GM19238 (cell line): Measurements from ENCODE around the gene ANKRD55.
A peak's percentile ranks its signal among the peaks of the same experiment; 100 is the strongest.
"Not testable (repeated sequence)": the region's sequence is repeated elsewhere in the genome, so short reads cannot be mapped to it uniquely, and the experiment has no call there.

Experiments
- DNase-seq: peaks from one replicate; pipeline ENCODE4 v3.0.0; 2011; ENCODE audit warnings: low spot score; ENCODE audit not compliant: insufficient read length

Gene ANKRD55

DNA sequence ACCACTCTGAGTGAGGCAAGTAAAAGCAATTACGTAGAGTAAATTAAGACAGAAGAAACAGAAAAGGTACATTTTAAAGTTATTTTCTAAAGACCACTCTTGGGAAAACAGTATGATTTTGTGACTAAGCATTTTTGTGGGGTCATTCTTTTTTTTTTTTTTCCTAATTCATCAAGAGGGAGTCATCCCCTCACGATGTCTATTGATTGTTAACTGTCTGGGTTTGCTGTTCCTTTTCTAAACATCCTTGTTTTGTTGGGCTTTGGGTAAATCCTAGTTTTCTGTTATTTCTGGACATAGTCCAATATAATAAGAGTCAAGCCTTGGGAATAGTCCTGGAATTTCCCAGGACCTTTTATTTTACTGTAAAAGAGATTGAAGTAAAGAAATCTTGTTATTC, 63.8 kb downstream of the ANKRD55 start:
- DNase-seq = no peak

DNA sequence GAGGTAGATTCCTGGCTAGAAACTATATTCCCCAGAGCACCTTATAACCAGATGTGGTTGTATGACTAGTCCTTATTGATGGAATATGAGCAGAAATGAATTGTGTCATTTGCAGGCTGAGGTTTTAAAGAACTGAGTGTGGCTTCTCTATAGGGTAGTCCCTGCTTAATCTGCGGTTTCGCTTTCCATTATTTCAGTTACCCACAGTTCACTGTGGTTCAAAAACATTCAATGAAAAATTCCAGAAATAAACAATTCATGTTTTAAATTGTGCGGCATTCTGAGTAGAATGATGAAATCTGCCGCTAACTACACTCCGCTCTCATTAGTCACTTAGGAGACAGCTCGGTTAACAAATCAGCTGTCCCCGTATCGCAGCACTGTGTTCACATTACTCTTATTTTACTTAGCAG, 65.1 kb downstream of the ANKRD55 start:
- DNase-seq = no peak

DNA sequence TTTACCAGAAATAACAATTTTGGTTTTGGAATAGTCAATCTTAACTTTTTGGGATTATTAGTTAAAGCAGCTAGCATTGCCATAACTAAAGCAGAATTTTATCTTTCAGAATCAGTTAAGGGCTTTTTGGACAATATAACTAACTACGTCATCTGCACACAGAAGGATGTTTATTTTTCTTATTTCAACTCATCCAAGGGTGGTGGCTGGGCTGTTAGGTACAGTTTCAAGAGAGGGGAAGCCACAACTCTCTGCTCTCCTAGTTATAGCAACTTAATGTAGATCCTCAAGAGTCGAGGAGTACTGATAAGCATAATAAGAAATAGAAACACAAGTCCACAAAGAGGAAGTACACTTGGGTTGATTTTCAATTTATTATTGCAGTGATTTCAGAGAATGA, 65.6 kb downstream of the ANKRD55 start:
- no peak for DNase-seq

DNA sequence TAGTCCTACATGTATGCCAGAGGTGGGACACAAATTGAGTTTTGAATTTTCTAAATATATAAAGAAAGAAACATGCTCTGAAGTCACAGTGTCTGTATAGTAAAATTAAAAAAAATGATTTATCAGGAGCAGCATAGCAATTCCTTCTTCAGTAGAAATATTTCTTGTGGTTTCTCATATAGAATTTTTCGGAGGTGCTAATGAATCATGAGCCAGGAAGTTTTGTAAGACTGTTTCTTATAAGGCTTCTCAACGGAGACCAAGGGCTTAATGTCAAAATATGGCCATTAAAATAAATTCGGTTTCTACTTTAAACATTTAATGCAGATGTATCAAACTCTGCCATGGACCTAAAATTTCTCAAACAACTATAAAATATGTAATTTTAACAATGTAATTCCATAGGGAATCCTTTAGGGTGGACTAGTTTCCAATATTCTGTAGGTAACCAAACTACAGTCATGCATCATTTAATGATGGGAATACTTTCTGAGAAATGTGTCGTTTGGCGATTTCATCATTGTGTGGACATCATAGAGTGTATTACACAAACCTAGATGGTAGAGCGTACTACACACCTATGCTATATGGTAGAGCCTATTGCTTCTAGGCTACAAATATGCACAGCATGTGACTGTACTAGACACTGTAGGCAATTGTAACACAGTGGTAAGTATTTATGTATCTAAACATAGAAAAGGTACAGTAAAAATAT, 66.3 kb downstream of the ANKRD55 start:
- DNase-seq = no peak

DNA sequence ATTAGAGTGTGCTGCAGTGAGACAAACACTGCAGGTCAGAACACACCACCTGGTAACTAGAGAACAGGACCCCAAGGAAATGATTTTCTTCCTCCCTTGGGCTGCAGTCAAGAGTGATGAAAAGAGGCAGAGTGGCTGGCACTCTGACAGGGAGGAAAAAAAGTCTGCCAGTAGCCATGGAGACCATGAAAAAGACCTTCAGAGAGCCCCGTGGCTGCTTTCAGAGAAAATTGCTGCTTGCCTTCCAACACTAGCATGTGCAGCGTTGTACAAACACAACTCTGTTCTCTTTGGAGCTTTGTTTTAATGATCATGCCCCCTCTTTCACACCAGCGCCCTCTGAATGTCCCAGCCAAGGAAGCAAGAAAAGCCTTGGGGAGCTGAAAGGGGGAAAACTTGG, 68.8 kb downstream of the ANKRD55 start:
- no peak for DNase-seq

DNA sequence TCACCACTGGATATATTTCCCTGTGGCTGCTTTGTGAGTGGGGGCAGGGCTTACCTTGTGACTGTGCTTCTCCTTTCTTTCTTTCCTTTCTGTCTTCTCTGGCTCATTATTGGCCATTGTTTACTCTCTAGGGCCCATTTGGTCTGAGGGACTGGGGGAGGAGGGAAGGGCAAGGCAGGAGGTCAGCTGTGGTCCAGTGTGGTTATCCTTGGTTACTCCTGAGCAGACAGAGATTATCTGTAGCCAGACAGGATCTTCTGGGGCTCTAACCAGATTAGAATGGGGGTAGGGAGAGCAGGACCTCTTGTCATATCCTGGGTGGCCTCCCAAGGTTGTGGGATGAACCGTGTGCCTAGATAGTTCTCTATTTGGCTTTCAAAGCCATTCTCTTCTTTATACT, 71.2 kb downstream of the ANKRD55 start:
- no peak for DNase-seq

DNA sequence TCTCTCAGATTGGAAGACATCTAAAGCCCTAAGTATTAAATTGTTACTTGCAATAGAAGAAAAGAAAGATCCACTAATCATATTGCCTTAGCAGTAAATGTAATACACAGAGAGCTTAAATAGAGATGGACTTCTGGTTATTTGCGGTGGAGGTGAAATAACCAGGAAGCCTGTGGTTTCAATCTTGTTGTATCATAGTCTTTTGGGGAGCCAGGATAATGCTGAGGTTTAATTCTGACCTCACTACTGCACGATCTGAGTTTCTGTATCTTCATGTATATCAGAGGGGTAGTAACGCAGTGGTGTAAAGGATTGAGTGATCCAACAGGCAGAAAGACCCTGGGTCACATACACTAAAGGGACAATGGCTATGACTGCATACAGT, 71.7 kb downstream of the ANKRD55 start:
- no peak for DNase-seq

DNA sequence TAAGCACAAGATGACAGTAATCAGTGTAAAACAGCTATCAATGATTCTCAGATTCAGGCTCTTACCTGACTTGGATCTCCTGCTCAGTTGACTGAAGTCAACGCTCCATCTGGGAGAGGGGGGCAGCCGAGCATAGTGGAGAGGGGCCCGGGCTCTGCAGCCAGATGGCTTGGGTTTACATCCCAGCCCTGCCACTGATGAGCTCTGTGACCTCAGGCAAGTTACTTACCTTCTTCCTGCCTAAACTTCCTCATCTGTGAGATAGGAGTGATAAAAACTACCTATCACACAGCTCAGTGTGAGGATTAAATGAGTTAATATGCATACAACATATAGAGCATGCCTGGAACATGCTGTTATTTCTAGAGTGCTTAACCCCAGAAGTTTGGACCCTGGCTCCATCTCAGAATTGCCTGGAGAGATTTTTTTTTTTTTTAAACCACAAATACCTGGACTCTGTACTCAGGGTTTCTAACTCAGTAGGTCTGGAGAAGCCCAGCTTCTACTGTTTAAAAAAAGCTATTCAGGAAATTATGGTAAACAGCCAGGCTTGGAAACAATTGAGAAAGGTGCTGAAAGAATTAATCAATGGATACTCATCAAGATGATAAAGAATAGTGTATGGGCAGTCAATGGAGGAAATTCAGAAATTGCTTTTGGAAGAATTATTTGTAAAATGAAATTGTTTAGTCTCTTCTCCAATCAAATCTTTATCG, 72.2 kb downstream of the ANKRD55 start:
- DNase-seq = no peak

DNA sequence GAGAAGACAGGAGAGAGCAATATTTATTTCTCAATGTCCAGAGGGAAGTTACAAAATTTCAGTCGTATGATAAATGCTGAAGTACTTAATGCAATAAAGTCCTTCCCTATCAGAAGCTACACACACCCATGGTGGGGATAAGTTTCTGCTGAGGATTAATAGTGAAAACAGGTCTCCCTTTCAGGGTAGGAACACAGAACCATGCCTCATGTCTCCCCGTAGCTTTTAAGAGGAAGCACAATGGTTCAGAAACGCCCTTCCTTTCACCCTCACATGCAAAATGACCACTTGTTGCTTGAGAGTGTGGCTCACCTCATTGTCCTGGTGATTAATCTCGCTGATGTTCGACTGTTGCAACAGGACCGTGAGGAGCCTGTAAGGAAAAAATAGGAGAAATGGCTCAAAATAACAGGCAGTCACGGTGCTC, 73.6 kb downstream of the ANKRD55 start:
- DNase-seq = no peak

DNA sequence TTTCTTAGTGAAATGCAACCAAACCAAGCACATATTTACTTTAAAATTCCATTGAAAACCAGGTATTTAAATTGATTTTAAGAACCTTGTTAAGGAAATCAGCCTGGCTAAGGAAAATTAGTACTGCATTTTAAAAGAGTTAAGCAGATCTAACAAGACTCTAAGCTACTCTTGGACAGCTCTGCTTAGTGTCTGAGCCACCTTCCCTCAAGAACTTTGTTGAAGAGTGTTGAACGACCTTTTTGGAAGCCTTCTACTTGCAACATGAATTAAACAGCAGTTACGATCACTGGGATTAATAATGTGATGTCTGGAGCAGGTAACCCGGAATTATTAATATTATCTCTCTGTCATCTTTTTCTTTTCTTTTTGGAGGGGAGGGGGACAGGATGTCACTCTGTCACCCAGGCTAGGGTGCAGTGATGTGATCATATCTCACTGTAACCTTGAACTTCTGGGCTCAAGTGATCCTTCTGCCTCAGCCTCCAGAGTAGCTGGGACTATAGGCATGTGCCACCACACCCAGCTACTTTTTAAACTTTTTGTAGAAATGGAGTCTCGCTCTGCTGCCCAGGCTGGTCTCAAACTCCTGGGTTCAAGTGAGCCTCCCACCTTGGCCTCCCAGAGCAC, 74.7 kb downstream of the ANKRD55 start:
- DNase-seq = no peak

DNA sequence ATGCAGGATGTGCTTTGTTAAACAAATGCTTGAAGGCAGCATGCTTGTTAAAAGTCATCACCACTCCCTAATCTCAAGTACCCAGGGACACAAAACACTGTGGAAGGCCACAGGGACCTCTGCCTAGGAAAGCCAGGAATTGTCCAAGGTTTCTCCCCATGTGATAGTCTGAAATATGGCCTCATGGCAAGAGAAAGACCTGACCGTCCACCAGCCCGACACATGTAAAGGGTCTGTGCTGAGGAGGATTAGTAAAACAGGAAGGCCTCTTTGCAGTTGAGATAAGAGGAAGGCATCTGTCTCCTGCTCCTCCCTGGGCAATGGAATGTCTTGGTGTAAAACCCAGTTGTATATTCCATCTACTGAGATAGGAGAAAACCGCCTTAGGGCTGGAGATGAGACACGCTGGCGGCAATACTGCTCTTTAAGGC, 75.9 kb downstream of the ANKRD55 start:
- not testable (repeated sequence) for DNase-seq

DNA sequence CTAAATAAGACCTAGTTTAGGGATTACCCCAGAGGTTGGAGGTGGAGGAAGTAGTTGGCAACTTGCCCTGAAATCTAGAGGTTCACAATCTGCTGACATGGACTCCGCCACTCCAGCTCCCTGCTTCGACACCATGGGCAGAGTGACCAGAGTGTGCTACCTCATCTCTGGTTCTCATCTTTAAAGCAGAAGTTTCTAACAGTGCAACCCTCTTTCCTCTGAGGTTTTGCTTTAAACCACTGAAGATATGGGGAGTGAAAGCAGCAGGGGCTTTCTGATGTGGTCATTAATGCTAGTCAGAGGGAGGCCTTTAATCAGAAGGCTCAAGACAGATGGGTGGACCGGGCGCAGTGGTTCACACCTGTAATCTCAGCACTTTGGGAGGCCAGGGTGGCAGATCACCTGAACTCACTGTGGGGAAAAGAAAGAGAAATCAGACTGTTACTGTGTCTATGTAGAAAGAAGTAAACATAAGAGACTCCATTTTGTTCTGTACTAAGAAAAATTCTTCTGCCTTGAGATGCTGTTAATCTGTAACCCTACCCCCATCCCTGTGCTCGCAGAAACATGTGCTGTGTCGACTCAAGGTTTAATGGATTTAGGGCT, 76.4 kb downstream of the ANKRD55 start:
- not testable (repeated sequence) for DNase-seq

DNA sequence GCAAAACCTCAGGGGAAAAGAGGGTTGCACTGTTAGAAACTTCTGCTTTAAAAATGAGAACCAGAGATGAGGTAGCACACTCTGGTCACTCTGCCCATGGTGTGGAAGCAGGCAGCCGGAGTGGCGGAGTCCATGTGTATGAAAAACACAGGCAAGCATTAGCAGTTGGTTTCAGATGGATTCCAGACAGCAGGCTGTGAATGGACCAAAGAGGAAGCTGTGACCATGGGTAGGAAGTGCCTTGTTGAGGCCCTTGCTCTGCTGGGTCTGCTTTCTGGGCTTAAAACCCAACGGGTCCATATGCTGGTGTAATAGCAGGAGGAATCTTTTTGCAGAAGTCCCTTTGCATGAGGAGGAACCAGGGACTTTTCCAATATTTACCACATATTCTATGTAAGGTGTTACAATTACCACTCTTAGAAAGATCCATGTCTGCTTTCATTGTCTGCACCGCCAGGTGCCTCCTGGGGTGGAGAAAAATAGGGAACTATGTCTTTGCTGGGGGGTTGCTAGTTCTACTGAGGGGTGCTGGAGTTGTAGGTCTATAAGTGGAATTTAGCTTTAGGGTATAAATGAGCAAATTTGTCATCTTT, 77.0 kb downstream of the ANKRD55 start:
- no peak for DNase-seq

DNA sequence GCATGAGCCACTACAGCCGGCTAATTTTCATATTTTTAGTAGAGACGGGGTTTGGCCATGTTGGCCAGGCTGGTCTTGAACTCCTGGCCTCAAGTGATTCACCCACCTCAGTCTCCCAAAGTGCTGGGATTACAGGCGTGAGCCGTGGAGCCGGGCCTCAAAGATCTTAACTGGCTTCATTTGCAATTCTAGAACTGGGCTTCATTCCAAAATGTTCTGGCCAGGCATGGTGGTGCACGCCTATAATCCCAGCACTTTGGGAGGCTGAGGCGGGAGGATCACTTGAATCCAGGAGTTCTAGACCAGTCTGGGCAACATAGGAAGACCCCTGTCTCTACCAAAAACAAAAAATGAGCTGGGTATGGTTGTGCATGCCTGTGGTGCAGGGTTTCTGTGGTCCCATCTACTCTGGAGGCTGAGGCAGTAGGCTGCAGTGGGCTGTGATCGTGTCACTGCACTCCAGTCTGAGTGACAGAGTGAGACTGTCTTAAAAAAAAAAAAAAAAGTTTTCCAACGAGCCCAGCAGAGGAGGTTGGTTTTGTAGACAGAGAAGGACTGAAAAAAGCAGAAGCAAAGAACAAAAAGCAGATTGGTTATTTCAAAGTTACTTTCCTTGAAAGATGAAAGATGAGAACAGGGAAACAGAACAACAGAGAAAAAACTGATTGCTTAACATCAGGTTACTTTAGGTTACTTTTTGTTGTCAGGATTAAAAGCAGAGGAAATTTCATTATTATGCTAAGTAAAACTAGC, 78.2 kb downstream of the ANKRD55 start:
- DNase-seq = no peak

DNA sequence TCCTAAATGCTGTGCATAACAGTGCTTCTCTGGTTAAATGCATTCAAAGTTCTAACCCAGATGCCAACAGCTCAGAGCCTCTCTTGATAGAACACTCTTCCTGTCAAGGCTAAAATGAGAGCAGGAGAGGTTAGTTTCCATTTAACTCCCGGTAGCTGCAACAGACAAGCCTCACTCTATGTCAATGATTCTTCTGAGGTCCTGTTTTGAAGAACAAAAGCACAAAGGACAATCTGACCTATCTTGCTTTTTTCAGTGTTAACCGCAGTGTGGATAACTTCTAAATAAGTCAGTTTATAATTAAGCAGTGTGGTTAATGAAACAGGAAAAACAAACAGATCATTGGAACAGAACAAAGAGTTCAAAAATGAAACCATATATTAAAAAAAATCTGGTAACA, 80.7 kb downstream of the ANKRD55 start:
- no peak for DNase-seq

DNA sequence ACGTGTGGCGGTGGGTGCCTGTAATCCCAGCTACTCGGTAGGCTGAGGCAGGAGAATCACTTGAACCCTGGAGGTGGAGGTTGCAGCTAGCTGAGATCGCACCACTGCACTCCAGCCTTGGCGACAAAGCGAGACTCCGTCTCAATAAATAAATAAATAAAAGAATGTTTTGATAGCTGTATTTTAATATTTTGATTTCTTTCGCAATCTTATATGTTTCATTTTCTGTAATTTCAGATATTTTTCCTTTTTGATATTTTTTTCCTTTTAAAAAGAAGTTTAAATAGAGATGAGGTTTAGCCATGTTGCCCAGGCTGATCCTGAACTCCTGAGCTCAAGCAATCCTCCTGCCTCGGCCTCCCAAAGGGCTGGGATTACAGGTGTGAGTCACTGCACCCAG, 82.4 kb downstream of the ANKRD55 start:
- DNase-seq = not testable (repeated sequence)

DNA sequence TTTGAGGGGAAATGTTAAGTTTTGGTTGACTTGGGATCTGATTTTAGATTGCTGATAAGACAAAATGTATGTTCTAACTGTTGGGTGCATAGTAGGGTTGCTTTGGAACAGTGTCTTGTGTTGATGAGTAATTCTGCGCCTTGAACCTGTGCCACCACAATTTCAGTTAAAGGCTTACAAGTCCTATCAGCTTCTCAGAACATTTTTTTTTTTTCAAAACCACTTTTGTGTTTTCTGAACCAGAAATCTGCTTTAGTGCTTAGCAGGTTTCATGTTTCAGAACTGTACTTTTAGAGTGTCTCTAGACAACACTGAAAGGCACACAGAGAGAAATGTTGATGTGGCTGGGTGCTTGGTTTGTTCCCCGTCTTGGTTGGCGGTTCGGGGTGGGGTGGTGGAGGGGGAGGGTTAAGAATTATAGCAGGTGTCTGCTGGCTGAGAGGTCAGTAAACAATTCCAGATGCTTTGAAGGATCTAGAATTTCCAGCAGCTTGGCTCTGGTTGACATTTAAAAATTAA, 84.6 kb downstream of the ANKRD55 start:
- DNase-seq = peak; percentile 49

DNA sequence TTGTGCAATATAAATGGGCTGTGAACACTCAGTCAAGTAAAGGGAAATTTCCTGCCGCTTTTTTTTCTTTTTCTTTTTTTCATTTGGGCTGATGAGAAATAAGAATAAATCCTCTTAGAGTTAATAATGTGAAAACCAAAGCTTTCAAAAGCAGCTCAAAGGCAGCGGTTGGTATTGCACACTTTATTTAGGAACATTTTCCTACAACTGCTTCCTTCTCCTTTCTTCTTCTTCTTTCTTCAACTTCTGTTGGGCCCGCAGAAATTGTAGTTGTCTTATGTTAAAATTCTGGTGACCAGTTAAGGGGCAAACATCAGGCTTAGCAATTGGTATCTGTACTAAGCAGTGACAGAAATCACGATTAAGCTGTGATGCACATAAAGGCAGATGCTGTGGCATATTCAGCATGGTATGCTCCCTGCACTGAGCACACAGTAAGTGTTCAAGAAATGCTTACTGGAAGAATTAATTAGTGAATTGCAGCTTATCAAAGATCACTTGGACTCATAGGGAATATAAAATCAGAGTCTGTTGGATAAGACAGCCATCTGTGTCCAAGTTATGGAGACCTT, 85.4 kb downstream of the ANKRD55 start:
- no peak for DNase-seq

DNA sequence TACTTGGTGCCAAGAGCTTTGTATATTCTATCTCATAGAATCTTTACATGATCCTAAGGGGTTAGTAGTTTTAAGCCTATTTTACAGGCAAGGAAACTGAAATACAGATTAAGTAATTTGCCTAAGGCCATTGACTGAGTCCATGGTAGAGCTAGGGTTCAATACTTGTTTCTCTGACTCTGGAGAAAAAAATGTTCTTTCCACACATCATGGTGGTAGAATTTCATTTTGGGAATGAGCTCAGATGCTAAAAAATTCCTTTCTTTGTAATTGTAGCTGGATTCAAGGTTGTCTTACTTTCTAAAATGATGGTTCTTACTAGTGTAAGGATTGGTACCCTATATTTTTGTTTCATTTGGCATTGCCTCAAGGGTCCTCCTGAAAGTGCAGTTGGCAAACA, 86.0 kb downstream of the ANKRD55 start:
- DNase-seq = no peak

DNA sequence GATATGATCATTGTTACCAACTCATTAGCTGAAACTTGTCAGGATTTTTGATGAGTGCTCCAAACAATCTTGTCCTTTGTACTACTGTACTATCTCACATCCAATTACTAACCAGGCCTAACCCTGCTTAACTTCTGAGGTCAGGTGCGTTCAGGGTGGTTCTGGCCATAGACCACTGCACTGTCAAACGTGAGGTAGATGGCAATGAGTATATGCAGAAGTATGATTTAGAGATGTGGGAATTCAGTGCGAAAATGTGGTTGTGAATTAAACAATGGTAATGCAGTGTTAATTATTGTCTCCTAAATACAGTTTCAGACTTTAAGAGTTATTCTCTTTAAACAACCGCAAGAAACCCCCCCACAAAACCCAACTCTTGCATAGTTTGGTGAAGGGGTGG, 86.5 kb downstream of the ANKRD55 start:
- DNase-seq = no peak
